MCF 10A (cell line): ENCODE results near the gene NEU2. TPM values are rescaled to one million over a fixed set of nuclear protein-coding genes. Genes with fewer than 3 reads are reported as not detected.

Experiments
- BruUV-seq: library from RNA; stranded (reverse); fragments of 400-500 nt; replicated peaks from 2 replicates; lab custom pipeline; 2021; lab: Mats Ljungman, UMichigan
- CTCF ChIA-PET: fragments of 300-600 bp; sonication (Branson Sonifier 250); formaldehyde crosslinking; extraction: SDS; loops from one replicate; lab custom pipeline; 2021; ENCODE audit warnings: antibody characterized with exemption, inconsistent platforms; lab: Yijun Ruan, JAX
- POLR2A ChIA-PET: fragments of 300-600, 350-650 bp; sonication (Branson Sonifier 250); formaldehyde crosslinking; extraction: SDS; loops from one replicate; lab custom pipeline; 2020; ENCODE audit warnings: antibody characterized with exemption, inconsistent platforms; lab: Yijun Ruan, JAX
- DNase-seq: peaks from one replicate; pipeline ENCODE4 v3.0.0-alpha.2; 2018; ENCODE audit not compliant: unreplicated experiment
- H3K27ac Mint-ChIP-seq: one replicate; pipeline ENCODE4 v1.8.0; 2022; ENCODE audit warnings: mild to moderate bottlenecking, low read depth, mixed read lengths; ENCODE audit not compliant: unreplicated experiment
- H3K27me3 Mint-ChIP-seq: one replicate; pipeline ENCODE4 v1.8.0; 2022; ENCODE audit warnings: mixed read lengths; ENCODE audit not compliant: insufficient read depth, unreplicated experiment
- H3K36me3 Mint-ChIP-seq: one replicate; pipeline ENCODE4 v1.8.0; 2022; ENCODE audit warnings: mild to moderate bottlenecking, moderate library complexity, mixed read lengths; ENCODE audit not compliant: insufficient read depth, unreplicated experiment
- H3K4me1 Mint-ChIP-seq: one replicate; pipeline ENCODE4 v1.8.0; 2022; ENCODE audit warnings: mixed read lengths; ENCODE audit not compliant: insufficient read depth, unreplicated experiment
- H3K4me3 Mint-ChIP-seq: one replicate; pipeline ENCODE4 v1.8.0; 2022; ENCODE audit warnings: mild to moderate bottlenecking, moderate library complexity, mixed read lengths; ENCODE audit not compliant: unreplicated experiment
- H3K9me3 Mint-ChIP-seq: one replicate; pipeline ENCODE4 v1.8.0; 2022; ENCODE audit warnings: mixed read lengths; ENCODE audit not compliant: unreplicated experiment
- intact Hi-C: fragments of 100-400 bp; cut with micrococcal nuclease; formaldehyde crosslinking; loops from 2 replicates; pipeline ENCODE4 v1.14.1; 2022
- total RNA-seq: library from RNA; stranded (reverse); gene quantifications from 2 replicates; pipeline ENCODE4 v1.2.3, GENCODE V29; 2022
- TF ChIP-seq, protein P1 (sequence below): fragments of 200-600 bp; IDR thresholded peaks from one replicate; pipeline ENCODE4 v1.8.0; 2022; ENCODE audit warnings: antibody characterized with exemption, mild to moderate bottlenecking; ENCODE audit not compliant: unreplicated experiment

Gene NEU2
- total RNA-seq, 1 experiment from 2014 or later = not detected

GRCh38 chr2:233065954-233066470 is 33.5 kb downstream of the NEU2 start:
- intact Hi-C loops = no loop called here
- Mint-ChIP-seq H3K27me3 (no peaks in the 10 kb centered on the region), H3K36me3 (no peaks in the 10 kb centered on the region), H3K27ac (no peak overlapping the region), H3K4me3 (no peak overlapping the region), H3K4me1 (peaks cover 8% of the 10 kb centered on the region), H3K9me3 (no peaks in the 10 kb centered on the region)
- TF ChIP-seq, protein P1, sequence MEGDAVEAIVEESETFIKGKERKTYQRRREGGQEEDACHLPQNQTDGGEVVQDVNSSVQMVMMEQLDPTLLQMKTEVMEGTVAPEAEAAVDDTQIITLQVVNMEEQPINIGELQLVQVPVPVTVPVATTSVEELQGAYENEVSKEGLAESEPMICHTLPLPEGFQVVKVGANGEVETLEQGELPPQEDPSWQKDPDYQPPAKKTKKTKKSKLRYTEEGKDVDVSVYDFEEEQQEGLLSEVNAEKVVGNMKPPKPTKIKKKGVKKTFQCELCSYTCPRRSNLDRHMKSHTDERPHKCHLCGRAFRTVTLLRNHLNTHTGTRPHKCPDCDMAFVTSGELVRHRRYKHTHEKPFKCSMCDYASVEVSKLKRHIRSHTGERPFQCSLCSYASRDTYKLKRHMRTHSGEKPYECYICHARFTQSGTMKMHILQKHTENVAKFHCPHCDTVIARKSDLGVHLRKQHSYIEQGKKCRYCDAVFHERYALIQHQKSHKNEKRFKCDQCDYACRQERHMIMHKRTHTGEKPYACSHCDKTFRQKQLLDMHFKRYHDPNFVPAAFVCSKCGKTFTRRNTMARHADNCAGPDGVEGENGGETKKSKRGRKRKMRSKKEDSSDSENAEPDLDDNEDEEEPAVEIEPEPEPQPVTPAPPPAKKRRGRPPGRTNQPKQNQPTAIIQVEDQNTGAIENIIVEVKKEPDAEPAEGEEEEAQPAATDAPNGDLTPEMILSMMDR = no peak
- POLR2A ChIA-PET = interaction anchor here (1.0 to 1.4 kb wide), 3 partner anchors 13 to 77 kb away, joined by 3 to 4 read pairs (median 3); no protein-coding TSS in a partner anchor
- no TSS peak for BruUV-seq
- no peak for DNase-seq
- CTCF ChIA-PET = no interaction called here

GRCh38 chr2:233068762-233069418 is 36.4 kb downstream of the NEU2 start:
- DNase-seq = no peak
- BruUV-seq = no TSS peak
- peaks cover 7% of the 10 kb centered on the region for H3K9me3 Mint-ChIP-seq
- TF ChIP-seq, protein P1 = no peak
- no peak overlapping the region for H3K27ac Mint-ChIP-seq
- no peaks in the 10 kb centered on the region for H3K27me3 Mint-ChIP-seq
- intact Hi-C loops = no loop called here
- no peaks in the 10 kb centered on the region for H3K36me3 Mint-ChIP-seq
- H3K4me3 Mint-ChIP-seq = no peak overlapping the region
- H3K4me1 Mint-ChIP-seq = peaks cover 8% of the 10 kb centered on the region
- POLR2A ChIA-PET = no interaction called here
- CTCF ChIA-PET = no interaction called here

DNA sequence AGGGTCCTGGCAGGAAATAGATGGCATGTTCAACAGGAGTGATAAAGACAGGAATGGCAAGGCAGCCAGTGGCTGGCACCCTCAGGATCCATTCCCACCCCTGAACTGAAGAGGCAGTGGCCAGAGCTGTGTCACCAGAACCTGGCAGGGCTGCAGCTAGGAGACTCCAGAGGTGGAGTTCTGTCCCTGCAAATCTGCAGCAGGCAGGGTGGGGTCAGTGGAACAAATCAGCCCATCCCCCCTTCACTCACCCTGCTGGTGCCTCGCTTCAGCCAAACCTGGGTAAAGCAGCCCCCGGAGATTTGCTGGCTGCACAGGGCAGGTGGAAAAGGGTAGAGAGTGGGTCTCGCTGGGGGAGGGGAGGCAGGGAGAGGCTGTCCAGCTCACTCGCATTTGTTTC is 40.4 kb downstream of the NEU2 start:
- intact Hi-C loops = no loop called here
- peaks cover 7% of the 10 kb centered on the region for H3K9me3 Mint-ChIP-seq
- DNase-seq = no peak
- H3K27me3 Mint-ChIP-seq = no peaks in the 10 kb centered on the region
- H3K4me1 Mint-ChIP-seq = no peaks in the 10 kb centered on the region
- H3K27ac Mint-ChIP-seq = no peak overlapping the region
- TF ChIP-seq, protein P1 = no peak
- POLR2A ChIA-PET = no interaction called here
- no TSS peak for BruUV-seq
- H3K4me3 Mint-ChIP-seq = no peak overlapping the region
- H3K36me3 Mint-ChIP-seq = no peaks in the 10 kb centered on the region
- CTCF ChIA-PET = no interaction called here

GRCh38 chr2:233074106-233074505 is 41.6 kb downstream of the NEU2 start:
- intact Hi-C loops = no loop called here
- H3K36me3 Mint-ChIP-seq = no peaks in the 10 kb centered on the region
- H3K27ac Mint-ChIP-seq = no peak overlapping the region
- no TSS peak for BruUV-seq
- POLR2A ChIA-PET = no interaction called here
- TF ChIP-seq, protein P1 = no peak
- peaks cover 7% of the 10 kb centered on the region for H3K9me3 Mint-ChIP-seq
- H3K27me3 Mint-ChIP-seq = no peaks in the 10 kb centered on the region
- H3K4me1 Mint-ChIP-seq = no peaks in the 10 kb centered on the region
- H3K4me3 Mint-ChIP-seq = no peak overlapping the region
- CTCF ChIA-PET = no interaction called here
- no peak for DNase-seq
